OCI-LY3 (cell line): ENCODE measurements around the gene USP1.

Experiments
- H2AFZ ChIP-seq: fragments of 200-600, 300-600 bp; shearing (Covaris generic); 2 replicates; pipeline ENCODE4 v1.6.0; 2014; ENCODE audit warnings: antibody characterized with exemption, low read depth, low read length
- H3K27ac ChIP-seq: fragments of 200-600, 300-600 bp; sonication (generic); 2 replicates; pipeline ENCODE4 v1.5.1; 2014; ENCODE audit warnings: mild to moderate bottlenecking, low read length, moderate library complexity, mixed read lengths
- H3K27me3 ChIP-seq: fragments of 200-600, 300-600 bp; sonication (generic); 2 replicates; pipeline ENCODE4 v1.6.1; 2014; ENCODE audit warnings: low read depth, low read length, mixed read lengths
- H3K36me3 ChIP-seq: fragments of 200-600, 300-600 bp; sonication (generic); replicated peaks from 2 replicates; pipeline ENCODE3; 2014; ENCODE audit warnings: low read depth, low read length, mixed read lengths
- H3K4me1 ChIP-seq: fragments of 300-600, 200-600 bp; sonication (generic); 2 replicates; pipeline ENCODE4 v1.6.1; 2014; ENCODE audit warnings: low read length, mixed read lengths
- H3K4me2 ChIP-seq: fragments of 200-600, 300-600 bp; sonication (generic); 2 replicates; pipeline ENCODE4 v1.6.1; 2014; ENCODE audit warnings: low read length, mixed read lengths
- H3K4me3 ChIP-seq: fragments of 300-600, 200-600 bp; sonication (generic); 2 replicates; pipeline ENCODE4 v1.5.1; 2014; ENCODE audit warnings: antibody characterized with exemption, mild to moderate bottlenecking, low read length, moderate library complexity
- H3K79me2 ChIP-seq: fragments of 300-600, 200-600 bp; shearing (Covaris generic); 2 replicates; pipeline ENCODE4 v1.6.1; 2014; ENCODE audit warnings: mild to moderate bottlenecking, low read length, mixed read lengths
- H3K9ac ChIP-seq: fragments of 300-600, 200-600 bp; shearing (Covaris generic); 2 replicates; pipeline ENCODE4 v1.6.0; 2014; ENCODE audit warnings: mild to moderate bottlenecking, low read length, moderate library complexity
- H3K9me3 ChIP-seq: fragments of 200-600, 300-600 bp; shearing (Covaris generic); 2 replicates; pipeline ENCODE4 v1.6.1; 2014; ENCODE audit warnings: low read length, mixed read lengths; ENCODE audit not compliant: insufficient read depth
- H4K20me1 ChIP-seq: fragments of 200-600, 300-600 bp; sonication (generic); 2 replicates; pipeline ENCODE4 v1.6.1; 2016; ENCODE audit warnings: low read length, mixed read lengths; ENCODE audit not compliant: insufficient read depth
- CTCF ChIP-seq: fragments of 200-600, 300-600 bp; sonication (generic); IDR thresholded peaks from 2 replicates; pipeline ENCODE4 v1.5.1; 2014; ENCODE audit warnings: antibody characterized with exemption, low read length, low read depth
- EZH2phosphoT487 ChIP-seq: fragments of 200-600 bp; shearing (Covaris generic); IDR thresholded peaks from 2 replicates; pipeline ENCODE4 v1.6.1; 2018; ENCODE audit warnings: antibody characterized with exemption, mixed run types, low read depth

USP1 gene

GRCh38 chr1:62448221-62448933 is 11.5 kb downstream of the USP1 start:
- Histone ChIP-seq H3K4me3 (no peak overlapping the region), H3K9me3 (no peaks in the 10 kb centered on the region), H3K36me3 (peaks cover 62% of the 10 kb centered on the region), H3K4me2 (peak overlapping the region; percentile 61), H3K79me2 (peaks cover 66% of the 10 kb centered on the region), H3K27me3 (no peaks in the 10 kb centered on the region), H4K20me1 (peaks cover 52% of the 10 kb centered on the region), H3K4me1 (peaks cover 31% of the 10 kb centered on the region), H3K9ac (no peak overlapping the region), H3K27ac (peak overlapping the region; percentile 52), H2AFZ (no peak overlapping the region)
- TF ChIP-seq CTCF (no peak), EZH2phosphoT487 (no peak)

- H3K36me3 ChIP-seq, result peaks cover 58% of the 10 kb centered on the region
- H3K4me2 ChIP-seq, result no peak overlapping the region
Measured at GRCh38 chr1:62450301-62450700, 13.5 kb downstream of the USP1 start.

GRCh38 chr1:62452951-62453350 is 16.1 kb downstream of the USP1 start:
- H2AFZ ChIP-seq, result no peak overlapping the region
- TF ChIP-seq CTCF (no peak), EZH2phosphoT487 (no peak)
- H3K4me1 ChIP-seq, result peaks cover 10% of the 10 kb centered on the region
- H3K36me3 ChIP-seq, result peaks cover 46% of the 10 kb centered on the region
- no peaks in the 10 kb centered on the region for H3K9me3 ChIP-seq
- H3K79me2 ChIP-seq, result peaks cover 25% of the 10 kb centered on the region
- no peak overlapping the region for H3K4me3 ChIP-seq
- H3K27me3 ChIP-seq, result no peaks in the 10 kb centered on the region
- H4K20me1 ChIP-seq, result peaks cover 26% of the 10 kb centered on the region
- H3K4me2 ChIP-seq, result no peak overlapping the region
- H3K27ac ChIP-seq, result no peak overlapping the region
- H3K9ac ChIP-seq, result no peak overlapping the region

More at GRCh38 chr1:62450301-62450700, 13.5 kb downstream of the USP1 start:
- Histone ChIP-seq H4K20me1 (peaks cover 43% of the 10 kb centered on the region), H3K9ac (no peak overlapping the region), H3K79me2 (peaks cover 48% of the 10 kb centered on the region), H3K4me1 (peaks cover 19% of the 10 kb centered on the region), H3K4me3 (no peak overlapping the region), H2AFZ (no peak overlapping the region), H3K9me3 (no peaks in the 10 kb centered on the region), H3K27me3 (no peaks in the 10 kb centered on the region), H3K27ac (no peak overlapping the region)
- TF ChIP-seq CTCF (no peak), EZH2phosphoT487 (no peak)

GRCh38 chr1:62457955-62458354 is 21.1 kb downstream of the USP1 start:
- H3K9ac ChIP-seq, result no peak overlapping the region
- no peaks in the 10 kb centered on the region for H3K9me3 ChIP-seq
- H3K27ac ChIP-seq, result no peak overlapping the region
- H3K4me1 ChIP-seq, result no peaks in the 10 kb centered on the region
- H3K79me2 ChIP-seq, result no peaks in the 10 kb centered on the region
- H2AFZ ChIP-seq, result no peak overlapping the region
- H3K4me2 ChIP-seq, result no peak overlapping the region
- H3K4me3 ChIP-seq, result no peak overlapping the region
- no peaks in the 10 kb centered on the region for H4K20me1 ChIP-seq
- TF ChIP-seq EZH2phosphoT487 (no peak), CTCF (no peak)
- H3K27me3 ChIP-seq, result no peaks in the 10 kb centered on the region
- peaks cover 13% of the 10 kb centered on the region for H3K36me3 ChIP-seq
